Subcutaneous adipose tissue (tissue), 4 donors: ENCODE results near the gene SMIM36. TPM values are rescaled to one million over a fixed set of nuclear protein-coding genes. Genes with fewer than 3 reads are reported as not detected.

Experiments used
- CTCF ChIP-seq: fragments of 450-650 bp; IDR thresholded peaks from one replicate; pipeline ENCODE4 v1.5.1; 2016; ENCODE audit warnings: low read depth, mild to moderate bottlenecking, control low read depth, antibody characterized with exemption, moderate library complexity
- total RNA-seq, 4 donors: library from RNA; depleted of rRNA; stranded (reverse); fragments of >200 nt; gene quantifications; one replicate each; pipeline ENCODE4 v1.1.0, GENCODE V29; 2016

SMIM36 gene
- total RNA-seq, 4 donors from 2014 or later = not detected

- TF ChIP-seq CTCF = no peak
These were observed 16.0 kb downstream of the SMIM36 start for GRCh38 chr17:55495239-55495638.

- no peak for TF ChIP-seq CTCF
These were observed 18.4 kb downstream of the SMIM36 start for GRCh38 chr17:55492781-55493341.

- no peak for TF ChIP-seq CTCF
These were observed 20.9 kb downstream of the SMIM36 start for GRCh38 chr17:55490376-55490775.

- no peak for TF ChIP-seq CTCF
These were observed 23.4 kb downstream of the SMIM36 start for GRCh38 chr17:55487695-55488432.

GRCh38 chr17:55484575-55484974 lies 26.7 kb downstream of the SMIM36 start:
- TF ChIP-seq CTCF = no peak

- no peak for TF ChIP-seq CTCF
These were observed 28.5 kb downstream of the SMIM36 start for GRCh38 chr17:55482591-55483389.
